ENCODE measurements around the gene CLCN3. TPM values are rescaled to one million over a fixed set of nuclear protein-coding genes. Genes with fewer than 3 reads are reported as not detected.
A peak's percentile ranks its signal among the peaks of the same experiment; 100 is the strongest.
"Not testable (repeated sequence)": the region's sequence is repeated elsewhere in the genome, so short reads cannot be mapped to it uniquely, and the experiment has no call there.

Gene CLCN3
- total RNA-seq, 1 experiment from 2014 or later, result 29.1 TPM

DNA sequence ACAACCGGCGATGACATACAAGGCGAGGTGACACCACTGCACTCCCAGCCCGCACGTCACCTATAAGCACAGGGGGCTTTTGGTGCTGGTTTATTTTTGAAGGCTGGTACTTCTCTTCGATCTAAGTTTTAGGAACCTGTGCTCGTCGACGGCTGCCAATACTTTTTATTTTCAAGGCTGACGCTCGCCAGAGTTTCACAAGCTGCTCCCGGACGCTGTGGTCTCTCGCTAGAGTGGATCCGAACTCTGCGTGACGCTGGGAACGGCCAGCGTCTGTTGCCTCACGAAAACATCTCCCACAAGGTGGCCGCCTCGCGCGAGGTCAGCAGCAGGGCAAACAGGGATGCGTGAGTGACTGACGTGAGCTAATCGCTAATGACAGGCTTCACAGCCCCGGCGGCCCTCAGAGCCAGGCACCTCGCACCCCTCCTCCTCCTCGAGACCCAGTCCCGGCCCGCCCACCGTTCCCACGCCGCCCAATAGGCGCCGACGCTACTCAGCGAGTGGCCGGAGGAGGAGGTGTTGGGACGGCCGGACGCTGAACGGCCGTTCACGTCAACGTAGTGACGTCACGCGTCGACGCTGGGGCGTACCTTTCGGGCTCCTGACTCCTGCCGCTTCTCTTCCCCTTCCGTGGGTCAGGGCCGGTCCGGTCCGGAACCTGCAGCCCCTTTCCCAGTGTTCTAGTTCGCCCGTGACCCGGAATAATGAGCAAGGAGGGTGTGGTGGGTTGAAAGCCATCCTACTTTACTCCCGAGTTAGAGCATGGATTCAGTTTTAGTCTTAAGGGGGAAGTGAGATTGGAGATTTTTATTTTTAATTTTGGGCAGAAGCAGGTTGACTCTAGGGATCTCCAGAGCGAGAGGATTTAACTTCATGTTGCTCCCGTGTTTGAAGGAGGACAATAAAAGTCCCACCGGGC, at the start of gene CLCN3 (continued):
- TF ChIP-seq, protein P1, sequence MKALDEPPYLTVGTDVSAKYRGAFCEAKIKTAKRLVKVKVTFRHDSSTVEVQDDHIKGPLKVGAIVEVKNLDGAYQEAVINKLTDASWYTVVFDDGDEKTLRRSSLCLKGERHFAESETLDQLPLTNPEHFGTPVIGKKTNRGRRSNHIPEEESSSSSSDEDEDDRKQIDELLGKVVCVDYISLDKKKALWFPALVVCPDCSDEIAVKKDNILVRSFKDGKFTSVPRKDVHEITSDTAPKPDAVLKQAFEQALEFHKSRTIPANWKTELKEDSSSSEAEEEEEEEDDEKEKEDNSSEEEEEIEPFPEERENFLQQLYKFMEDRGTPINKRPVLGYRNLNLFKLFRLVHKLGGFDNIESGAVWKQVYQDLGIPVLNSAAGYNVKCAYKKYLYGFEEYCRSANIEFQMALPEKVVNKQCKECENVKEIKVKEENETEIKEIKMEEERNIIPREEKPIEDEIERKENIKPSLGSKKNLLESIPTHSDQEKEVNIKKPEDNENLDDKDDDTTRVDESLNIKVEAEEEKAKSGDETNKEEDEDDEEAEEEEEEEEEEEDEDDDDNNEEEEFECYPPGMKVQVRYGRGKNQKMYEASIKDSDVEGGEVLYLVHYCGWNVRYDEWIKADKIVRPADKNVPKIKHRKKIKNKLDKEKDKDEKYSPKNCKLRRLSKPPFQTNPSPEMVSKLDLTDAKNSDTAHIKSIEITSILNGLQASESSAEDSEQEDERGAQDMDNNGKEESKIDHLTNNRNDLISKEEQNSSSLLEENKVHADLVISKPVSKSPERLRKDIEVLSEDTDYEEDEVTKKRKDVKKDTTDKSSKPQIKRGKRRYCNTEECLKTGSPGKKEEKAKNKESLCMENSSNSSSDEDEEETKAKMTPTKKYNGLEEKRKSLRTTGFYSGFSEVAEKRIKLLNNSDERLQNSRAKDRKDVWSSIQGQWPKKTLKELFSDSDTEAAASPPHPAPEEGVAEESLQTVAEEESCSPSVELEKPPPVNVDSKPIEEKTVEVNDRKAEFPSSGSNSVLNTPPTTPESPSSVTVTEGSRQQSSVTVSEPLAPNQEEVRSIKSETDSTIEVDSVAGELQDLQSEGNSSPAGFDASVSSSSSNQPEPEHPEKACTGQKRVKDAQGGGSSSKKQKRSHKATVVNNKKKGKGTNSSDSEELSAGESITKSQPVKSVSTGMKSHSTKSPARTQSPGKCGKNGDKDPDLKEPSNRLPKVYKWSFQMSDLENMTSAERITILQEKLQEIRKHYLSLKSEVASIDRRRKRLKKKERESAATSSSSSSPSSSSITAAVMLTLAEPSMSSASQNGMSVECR (CRISPR knock-in tag; IDR thresholded peaks at IDR 0.05; ENCODE audit: borderline replicate concordance), result 0 out of 2 replicates have a peak, but pooled peaks have one; percentile 17

DNA sequence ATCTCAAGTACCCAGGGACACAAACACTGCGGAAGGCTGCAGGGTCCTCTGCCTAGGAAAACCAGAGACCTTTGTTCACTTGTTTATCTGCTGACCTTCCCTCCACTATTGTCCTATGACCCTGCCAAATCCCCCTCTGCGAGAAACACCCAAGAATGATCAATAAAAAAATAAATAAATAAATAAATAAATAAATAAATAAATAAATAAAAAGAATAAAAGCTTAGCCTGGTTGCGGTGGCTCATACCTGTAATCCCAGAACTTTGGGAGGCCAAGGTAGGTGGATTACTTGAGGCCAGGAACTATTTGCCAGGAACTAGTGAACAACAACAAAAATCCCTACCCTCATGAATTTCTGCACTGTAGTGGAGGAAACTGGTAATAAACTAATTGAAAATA, 49.4 kb upstream of the CLCN3 start:
- POLR2A ChIA-PET, ATAC-seq: not testable (repeated sequence)

DNA sequence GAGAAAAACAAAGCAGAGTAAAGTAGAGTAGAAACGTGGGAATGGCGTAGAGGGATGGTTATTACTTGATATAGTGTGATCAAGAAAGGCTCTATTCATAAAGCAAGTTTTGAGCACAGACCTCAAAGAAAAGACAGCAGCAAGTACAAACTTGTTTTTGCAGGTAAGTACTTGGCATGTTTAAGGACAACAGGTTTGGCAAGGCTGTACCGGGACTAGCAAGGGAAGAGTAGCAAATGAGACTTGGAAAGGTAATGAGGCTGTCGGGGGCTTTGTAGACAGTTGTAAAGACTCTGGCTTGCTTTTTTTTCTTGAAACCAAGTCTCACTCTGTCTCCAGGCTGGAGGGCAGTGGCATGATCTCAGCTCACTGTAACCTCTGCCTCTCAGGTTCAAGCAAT, 48.9 kb upstream of the CLCN3 start:
- no peaks in the 10 kb centered on the region for H3K4me1 Mint-ChIP-seq
- ChIA-PET POLR2A (no interaction called here), CTCF (no interaction called here)
- ATAC-seq (no peak), DNase-seq (ENCODE audit: low spot score) (no peak)
- H3K4me3 Mint-ChIP-seq, result no peak overlapping the region
- TF ChIP-seq JUN (CRISPR knock-in tag; IDR thresholded peaks at IDR 0.05) (no peak), ZBTB21 (CRISPR knock-in tag; IDR thresholded peaks at IDR 0.05; ENCODE audit: borderline replicate concordance) (no peak), TEAD4 (CRISPR knock-in tag; IDR thresholded peaks at IDR 0.05) (no peak), MXD4 (CRISPR knock-in tag; IDR thresholded peaks at IDR 0.05; ENCODE audit: borderline replicate concordance) (no peak), ZNF219 (CRISPR knock-in tag; IDR thresholded peaks at IDR 0.05; ENCODE audit: borderline replicate concordance) (no peak), ZNF121 (CRISPR knock-in tag; IDR thresholded peaks at IDR 0.05) (no peak), ZNF396 (CRISPR knock-in tag; IDR thresholded peaks at IDR 0.05; ENCODE audit: borderline replicate concordance) (no peak), ELF4 (CRISPR knock-in tag; IDR thresholded peaks at IDR 0.05; ENCODE audit: low read depth) (no peak), TCF7 (CRISPR knock-in tag; IDR thresholded peaks at IDR 0.05; ENCODE audit: low read depth) (no peak)
- TF ChIP-seq, protein P2, sequence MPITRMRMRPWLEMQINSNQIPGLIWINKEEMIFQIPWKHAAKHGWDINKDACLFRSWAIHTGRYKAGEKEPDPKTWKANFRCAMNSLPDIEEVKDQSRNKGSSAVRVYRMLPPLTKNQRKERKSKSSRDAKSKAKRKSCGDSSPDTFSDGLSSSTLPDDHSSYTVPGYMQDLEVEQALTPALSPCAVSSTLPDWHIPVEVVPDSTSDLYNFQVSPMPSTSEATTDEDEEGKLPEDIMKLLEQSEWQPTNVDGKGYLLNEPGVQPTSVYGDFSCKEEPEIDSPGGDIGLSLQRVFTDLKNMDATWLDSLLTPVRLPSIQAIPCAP (CRISPR knock-in tag; IDR thresholded peaks at IDR 0.05), result no peak
- TF ChIP-seq, protein P3, sequence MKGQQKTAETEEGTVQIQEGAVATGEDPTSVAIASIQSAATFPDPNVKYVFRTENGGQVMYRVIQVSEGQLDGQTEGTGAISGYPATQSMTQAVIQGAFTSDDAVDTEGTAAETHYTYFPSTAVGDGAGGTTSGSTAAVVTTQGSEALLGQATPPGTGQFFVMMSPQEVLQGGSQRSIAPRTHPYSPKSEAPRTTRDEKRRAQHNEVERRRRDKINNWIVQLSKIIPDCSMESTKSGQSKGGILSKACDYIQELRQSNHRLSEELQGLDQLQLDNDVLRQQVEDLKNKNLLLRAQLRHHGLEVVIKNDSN (CRISPR knock-in tag; IDR thresholded peaks at IDR 0.05), result no peak
- TF ChIP-seq, protein P4, sequence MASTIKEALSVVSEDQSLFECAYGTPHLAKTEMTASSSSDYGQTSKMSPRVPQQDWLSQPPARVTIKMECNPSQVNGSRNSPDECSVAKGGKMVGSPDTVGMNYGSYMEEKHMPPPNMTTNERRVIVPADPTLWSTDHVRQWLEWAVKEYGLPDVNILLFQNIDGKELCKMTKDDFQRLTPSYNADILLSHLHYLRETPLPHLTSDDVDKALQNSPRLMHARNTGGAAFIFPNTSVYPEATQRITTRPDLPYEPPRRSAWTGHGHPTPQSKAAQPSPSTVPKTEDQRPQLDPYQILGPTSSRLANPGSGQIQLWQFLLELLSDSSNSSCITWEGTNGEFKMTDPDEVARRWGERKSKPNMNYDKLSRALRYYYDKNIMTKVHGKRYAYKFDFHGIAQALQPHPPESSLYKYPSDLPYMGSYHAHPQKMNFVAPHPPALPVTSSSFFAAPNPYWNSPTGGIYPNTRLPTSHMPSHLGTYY (CRISPR knock-in tag; IDR thresholded peaks at IDR 0.05), result no peak
- TF ChIP-seq, protein P5, sequence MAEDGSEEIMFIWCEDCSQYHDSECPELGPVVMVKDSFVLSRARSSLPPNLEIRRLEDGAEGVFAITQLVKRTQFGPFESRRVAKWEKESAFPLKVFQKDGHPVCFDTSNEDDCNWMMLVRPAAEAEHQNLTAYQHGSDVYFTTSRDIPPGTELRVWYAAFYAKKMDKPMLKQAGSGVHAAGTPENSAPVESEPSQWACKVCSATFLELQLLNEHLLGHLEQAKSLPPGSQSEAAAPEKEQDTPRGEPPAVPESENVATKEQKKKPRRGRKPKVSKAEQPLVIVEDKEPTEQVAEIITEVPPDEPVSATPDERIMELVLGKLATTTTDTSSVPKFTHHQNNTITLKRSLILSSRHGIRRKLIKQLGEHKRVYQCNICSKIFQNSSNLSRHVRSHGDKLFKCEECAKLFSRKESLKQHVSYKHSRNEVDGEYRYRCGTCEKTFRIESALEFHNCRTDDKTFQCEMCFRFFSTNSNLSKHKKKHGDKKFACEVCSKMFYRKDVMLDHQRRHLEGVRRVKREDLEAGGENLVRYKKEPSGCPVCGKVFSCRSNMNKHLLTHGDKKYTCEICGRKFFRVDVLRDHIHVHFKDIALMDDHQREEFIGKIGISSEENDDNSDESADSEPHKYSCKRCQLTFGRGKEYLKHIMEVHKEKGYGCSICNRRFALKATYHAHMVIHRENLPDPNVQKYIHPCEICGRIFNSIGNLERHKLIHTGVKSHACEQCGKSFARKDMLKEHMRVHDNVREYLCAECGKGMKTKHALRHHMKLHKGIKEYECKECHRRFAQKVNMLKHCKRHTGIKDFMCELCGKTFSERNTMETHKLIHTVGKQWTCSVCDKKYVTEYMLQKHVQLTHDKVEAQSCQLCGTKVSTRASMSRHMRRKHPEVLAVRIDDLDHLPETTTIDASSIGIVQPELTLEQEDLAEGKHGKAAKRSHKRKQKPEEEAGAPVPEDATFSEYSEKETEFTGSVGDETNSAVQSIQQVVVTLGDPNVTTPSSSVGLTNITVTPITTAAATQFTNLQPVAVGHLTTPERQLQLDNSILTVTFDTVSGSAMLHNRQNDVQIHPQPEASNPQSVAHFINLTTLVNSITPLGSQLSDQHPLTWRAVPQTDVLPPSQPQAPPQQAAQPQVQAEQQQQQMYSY (CRISPR knock-in tag; IDR thresholded peaks at IDR 0.05), result no peak
- TF ChIP-seq, protein P6, sequence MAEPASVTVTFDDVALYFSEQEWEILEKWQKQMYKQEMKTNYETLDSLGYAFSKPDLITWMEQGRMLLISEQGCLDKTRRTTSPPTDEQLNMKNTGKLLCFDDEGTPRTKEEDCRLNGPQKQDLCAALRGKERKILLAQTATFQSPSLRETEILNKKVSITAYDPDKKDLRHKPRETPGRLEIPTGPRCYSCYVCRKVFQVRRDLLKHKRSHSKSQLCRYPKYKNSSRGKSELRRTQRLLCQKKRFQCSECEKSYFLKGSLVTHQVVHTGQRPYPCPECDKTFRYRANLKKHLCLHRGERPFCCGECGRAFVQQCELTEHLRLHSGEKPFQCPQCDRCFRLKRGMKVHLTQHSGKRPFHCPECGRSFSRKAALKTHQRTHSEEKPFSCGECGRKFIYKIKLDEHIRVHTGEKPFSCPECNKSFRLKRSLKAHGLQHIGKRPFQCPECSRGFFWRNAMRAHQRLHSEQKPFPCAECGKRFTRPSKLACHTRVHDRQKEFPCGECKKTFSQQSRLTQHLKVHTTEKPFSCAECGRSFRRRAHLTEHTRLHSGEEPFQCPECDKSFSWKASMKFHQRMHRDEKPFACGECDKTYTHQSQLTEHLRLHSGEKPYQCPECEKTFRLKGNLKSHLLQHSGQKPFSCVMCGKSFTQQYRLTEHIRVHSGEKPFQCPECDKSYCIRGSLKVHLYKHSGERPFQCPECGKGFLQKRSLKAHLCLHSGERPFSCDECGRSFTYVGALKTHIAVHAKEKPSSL (CRISPR knock-in tag; conservative IDR thresholded peaks at IDR 0.05), result no peak
- peaks cover 20% of the 10 kb centered on the region for H3K36me3 Mint-ChIP-seq
- no peak overlapping the region for H3K27ac Mint-ChIP-seq
- H3K27me3 Mint-ChIP-seq (ENCODE audit: low read depth), result no peaks in the 10 kb centered on the region
- no peaks in the 10 kb centered on the region for H3K9me3 Mint-ChIP-seq

More for the DNA sequence above, 49.4 kb upstream of the CLCN3 start:
- H3K36me3 Mint-ChIP-seq, result peaks cover 16% of the 10 kb centered on the region
- CTCF ChIA-PET; H3K27ac Mint-ChIP-seq; H3K9me3 Mint-ChIP-seq; DNase-seq (ENCODE audit: low spot score); H3K27me3 Mint-ChIP-seq (ENCODE audit: low read depth); H3K4me1 Mint-ChIP-seq; H3K4me3 Mint-ChIP-seq: not testable (repeated sequence)
